ENCODE measurements around the gene SART3. TPM values are rescaled to one million over a fixed set of nuclear protein-coding genes. Genes with fewer than 3 reads are reported as not detected.

SART3 gene
- total RNA-seq, 1 donor from 2014 or later, result 79.0 TPM

DNA sequence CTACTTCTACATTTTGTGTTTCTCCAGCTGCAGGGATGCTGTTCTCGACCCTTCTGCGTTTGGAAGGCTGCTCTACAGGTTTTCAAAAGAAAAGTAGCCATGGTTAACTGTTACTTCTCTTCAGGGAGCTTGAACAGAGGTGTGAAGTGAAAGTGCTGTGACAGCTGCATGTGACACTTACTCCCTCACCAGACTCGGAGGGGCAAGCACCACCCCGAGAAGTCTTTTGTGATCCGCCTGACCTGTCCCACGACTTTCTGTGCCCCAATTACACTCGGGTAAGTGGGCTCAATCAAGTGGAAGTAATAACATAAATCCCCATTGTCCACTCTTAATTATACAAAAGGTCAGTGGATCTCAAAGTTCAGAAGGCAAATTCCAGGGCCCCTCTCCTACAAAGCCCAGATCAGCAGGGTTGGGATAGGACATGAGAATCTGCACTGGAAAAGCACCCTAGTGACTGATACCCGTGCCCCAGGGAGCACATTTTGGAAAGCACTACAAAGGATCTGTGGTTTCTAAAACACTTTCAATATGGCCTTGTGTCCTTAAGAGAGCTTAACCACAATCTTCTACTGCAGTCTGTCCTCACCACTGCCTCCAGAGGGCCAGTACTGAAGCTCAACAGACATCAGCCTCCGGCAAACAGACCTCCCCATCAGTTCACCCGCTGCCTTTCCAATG lies 34.3 kb downstream of the SART3 start:
- Mint-ChIP-seq H3K4me3 (peak overlapping the region; percentile 56), H3K36me3 (peaks cover 57% of the 10 kb centered on the region), H3K27ac (peak overlapping the region; percentile 85), H3K4me1 (peaks cover 36% of the 10 kb centered on the region), H3K9me3 (no peaks in the 10 kb centered on the region), H3K27me3 (ENCODE audit: insufficient read depth, low read depth) (peaks cover 7% of the 10 kb centered on the region)
- TF ChIP-seq, protein P1, sequence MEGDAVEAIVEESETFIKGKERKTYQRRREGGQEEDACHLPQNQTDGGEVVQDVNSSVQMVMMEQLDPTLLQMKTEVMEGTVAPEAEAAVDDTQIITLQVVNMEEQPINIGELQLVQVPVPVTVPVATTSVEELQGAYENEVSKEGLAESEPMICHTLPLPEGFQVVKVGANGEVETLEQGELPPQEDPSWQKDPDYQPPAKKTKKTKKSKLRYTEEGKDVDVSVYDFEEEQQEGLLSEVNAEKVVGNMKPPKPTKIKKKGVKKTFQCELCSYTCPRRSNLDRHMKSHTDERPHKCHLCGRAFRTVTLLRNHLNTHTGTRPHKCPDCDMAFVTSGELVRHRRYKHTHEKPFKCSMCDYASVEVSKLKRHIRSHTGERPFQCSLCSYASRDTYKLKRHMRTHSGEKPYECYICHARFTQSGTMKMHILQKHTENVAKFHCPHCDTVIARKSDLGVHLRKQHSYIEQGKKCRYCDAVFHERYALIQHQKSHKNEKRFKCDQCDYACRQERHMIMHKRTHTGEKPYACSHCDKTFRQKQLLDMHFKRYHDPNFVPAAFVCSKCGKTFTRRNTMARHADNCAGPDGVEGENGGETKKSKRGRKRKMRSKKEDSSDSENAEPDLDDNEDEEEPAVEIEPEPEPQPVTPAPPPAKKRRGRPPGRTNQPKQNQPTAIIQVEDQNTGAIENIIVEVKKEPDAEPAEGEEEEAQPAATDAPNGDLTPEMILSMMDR (IDR thresholded peaks at IDR 0.05), result peak; percentile 46
- TF ChIP-seq EZH2 (IDR thresholded peaks at IDR 0.05) (no peak), EZH2phosphoT487 (IDR thresholded peaks at IDR 0.05) (peak; percentile 85)
- Histone ChIP-seq H3K27me3 (no peaks in the 10 kb centered on the region), H4K20me1 (ENCODE audit: low read depth) (peaks cover 47% of the 10 kb centered on the region), H3K79me2 (ENCODE audit: low read depth) (peaks cover 34% of the 10 kb centered on the region), H3F3A (ENCODE audit: low read depth) (peaks cover 50% of the 10 kb centered on the region), H3K4me2 (peak overlapping the region; percentile 62), H3K36me3 (peaks cover 9% of the 10 kb centered on the region), H3K27ac (peak overlapping the region; percentile 95), H3K4me3 (peak overlapping the region; percentile 3), H2AFZ (replicated peaks) (no peak overlapping the region), H3K9me3 (ENCODE audit: low read depth) (no peaks in the 10 kb centered on the region), H3K9ac (no peak overlapping the region), H3K4me1 (peaks cover 38% of the 10 kb centered on the region)
- peak; percentile 91 for DNase-seq (ENCODE audit: low spot score)

DNA sequence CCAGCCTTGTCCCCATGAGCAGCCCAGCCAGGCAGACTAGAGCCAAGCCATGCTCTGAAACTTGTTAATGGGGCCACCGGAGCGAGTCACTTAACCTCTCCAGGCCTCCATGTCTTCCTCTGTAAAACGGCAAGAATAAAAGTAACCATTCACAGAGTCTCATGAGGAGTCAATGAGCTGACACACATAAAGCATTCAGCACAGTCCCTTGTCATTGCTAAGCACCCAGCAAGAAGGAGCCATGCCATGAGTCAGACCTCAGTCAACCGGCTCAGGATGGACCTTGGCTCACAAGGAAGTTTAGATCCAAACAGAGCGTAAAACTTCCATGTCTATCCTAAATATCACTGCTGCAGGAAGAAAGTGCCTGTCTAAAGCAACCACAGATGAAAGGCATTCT lies 35.3 kb downstream of the SART3 start:
- Histone ChIP-seq H3K4me1 (peaks cover 38% of the 10 kb centered on the region), H3K9ac (no peak overlapping the region), H3K4me2 (peak overlapping the region; percentile 29), H3F3A (ENCODE audit: low read depth) (peaks cover 59% of the 10 kb centered on the region), H4K20me1 (ENCODE audit: low read depth) (peaks cover 47% of the 10 kb centered on the region), H3K9me3 (ENCODE audit: low read depth) (no peaks in the 10 kb centered on the region), H3K4me3 (peak overlapping the region; percentile 1), H3K36me3 (peaks cover 16% of the 10 kb centered on the region), H3K27me3 (no peaks in the 10 kb centered on the region), H2AFZ (replicated peaks) (no peak overlapping the region), H3K79me2 (ENCODE audit: low read depth) (peaks cover 34% of the 10 kb centered on the region), H3K27ac (peak overlapping the region; percentile 95)
- DNase-seq (ENCODE audit: low spot score), result no peak
- Mint-ChIP-seq H3K4me1 (peaks cover 36% of the 10 kb centered on the region), H3K9me3 (no peaks in the 10 kb centered on the region), H3K36me3 (peaks cover 59% of the 10 kb centered on the region), H3K27me3 (ENCODE audit: insufficient read depth, low read depth) (peaks cover 7% of the 10 kb centered on the region), H3K4me3 (no peak overlapping the region), H3K27ac (peak overlapping the region; percentile 85)
- TF ChIP-seq, protein P1 (IDR thresholded peaks at IDR 0.05), result no peak
- TF ChIP-seq EZH2phosphoT487 (IDR thresholded peaks at IDR 0.05), result no peak
- TF ChIP-seq EZH2 (IDR thresholded peaks at IDR 0.05), result no peak

DNA sequence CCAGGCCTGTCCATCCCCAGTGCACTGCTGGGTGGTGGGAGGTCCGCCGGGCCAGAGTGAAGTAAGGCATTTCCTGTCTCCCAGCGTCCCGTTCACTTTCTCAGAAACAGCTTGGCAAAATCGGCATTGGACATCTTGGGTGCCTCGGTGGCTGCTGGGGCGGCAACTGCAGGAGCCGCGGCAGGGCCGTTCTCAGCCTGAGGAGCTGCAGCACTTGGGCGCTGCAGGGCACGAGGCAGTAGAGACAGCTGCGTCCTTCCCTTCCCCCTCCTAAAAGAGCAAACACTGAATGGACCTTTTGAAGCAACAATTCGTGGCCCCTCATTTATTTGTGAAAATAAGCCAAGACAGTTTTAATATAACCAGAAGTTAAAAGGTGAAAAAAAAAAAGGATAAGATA lies 37.6 kb downstream of the SART3 start:
- H3K4me1 ChIP-seq, result peaks cover 35% of the 10 kb centered on the region
- H3K9ac ChIP-seq, result no peak overlapping the region
- no peak overlapping the region for H2AFZ ChIP-seq (replicated peaks)
- Mint-ChIP-seq H3K27me3 (ENCODE audit: insufficient read depth, low read depth) (peaks cover 10% of the 10 kb centered on the region), H3K4me3 (no peak overlapping the region), H3K27ac (no peak overlapping the region), H3K4me1 (peaks cover 33% of the 10 kb centered on the region), H3K36me3 (peaks cover 56% of the 10 kb centered on the region), H3K9me3 (no peaks in the 10 kb centered on the region)
- H4K20me1 ChIP-seq (ENCODE audit: low read depth), result peaks cover 46% of the 10 kb centered on the region
- peaks cover 66% of the 10 kb centered on the region for H3F3A ChIP-seq (ENCODE audit: low read depth)
- H3K4me2 ChIP-seq, result no peak overlapping the region
- H3K27me3 ChIP-seq, result no peaks in the 10 kb centered on the region
- H3K9me3 ChIP-seq (ENCODE audit: low read depth), result no peaks in the 10 kb centered on the region
- no peak overlapping the region for H3K4me3 ChIP-seq
- H3K79me2 ChIP-seq (ENCODE audit: low read depth), result peaks cover 18% of the 10 kb centered on the region
- DNase-seq (ENCODE audit: low spot score), result no peak
- TF ChIP-seq EZH2 (IDR thresholded peaks at IDR 0.05), result no peak
- TF ChIP-seq EZH2phosphoT487 (IDR thresholded peaks at IDR 0.05), result no peak
- TF ChIP-seq, protein P1 (IDR thresholded peaks at IDR 0.05), result no peak
- H3K27ac ChIP-seq, result no peak overlapping the region
- H3K36me3 ChIP-seq, result peaks cover 16% of the 10 kb centered on the region

All from neural progenitor cell (in vitro differentiated cells).